ENCODE measurements around the gene SON.

The SON gene

DNA sequence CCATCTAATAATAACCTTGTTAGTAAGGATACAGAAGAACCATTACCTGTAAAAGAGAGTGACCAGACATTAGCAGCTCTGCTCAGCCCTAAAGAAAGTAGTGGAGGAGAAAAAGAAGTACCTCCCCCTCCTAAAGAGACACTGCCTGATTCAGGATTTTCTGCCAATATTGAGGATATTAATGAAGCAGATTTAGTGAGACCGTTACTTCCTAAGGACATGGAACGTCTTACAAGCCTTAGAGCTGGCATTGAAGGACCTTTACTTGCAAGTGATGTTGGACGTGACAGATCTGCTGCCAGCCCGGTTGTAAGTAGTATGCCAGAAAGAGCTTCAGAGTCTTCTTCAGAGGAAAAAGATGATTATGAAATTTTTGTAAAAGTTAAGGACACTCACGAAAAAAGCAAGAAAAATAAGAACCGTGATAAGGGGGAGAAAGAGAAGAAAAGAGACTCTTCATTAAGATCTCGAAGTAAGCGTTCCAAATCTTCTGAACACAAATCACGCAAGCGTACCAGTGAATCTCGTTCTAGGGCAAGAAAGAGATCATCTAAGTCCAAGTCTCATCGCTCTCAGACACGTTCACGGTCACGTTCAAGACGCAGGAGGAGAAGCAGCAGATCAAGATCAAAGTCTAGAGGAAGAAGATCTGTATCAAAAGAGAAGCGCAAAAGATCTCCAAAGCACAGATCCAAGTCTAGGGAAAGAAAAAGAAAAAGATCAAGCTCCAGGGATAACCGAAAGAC, 11.6 kb downstream of the SON start:
- Histone ChIP-seq H3K4me1 (ENCODE audit: control insufficient read depth, insufficient read depth, low read length, unreplicated experiment) (no peaks in the 10 kb centered on the region), H3K79me2 (ENCODE audit: control insufficient read depth, insufficient read depth, low read length, unreplicated experiment) (peaks cover 97% of the 10 kb centered on the region), H2AFZ (ENCODE audit: low read length, unreplicated experiment) (no peak overlapping the region), H3K27me3 (ENCODE audit: insufficient read depth, low read length) (no peaks in the 10 kb centered on the region), H3K36me3 (ENCODE audit: insufficient read depth, low read length) (peaks cover 91% of the 10 kb centered on the region), H3K27ac (ENCODE audit: low read depth, low read length) (no peak overlapping the region), H3K4me3 (ENCODE audit: low read depth, low read length) (no peak overlapping the region)

DNA sequence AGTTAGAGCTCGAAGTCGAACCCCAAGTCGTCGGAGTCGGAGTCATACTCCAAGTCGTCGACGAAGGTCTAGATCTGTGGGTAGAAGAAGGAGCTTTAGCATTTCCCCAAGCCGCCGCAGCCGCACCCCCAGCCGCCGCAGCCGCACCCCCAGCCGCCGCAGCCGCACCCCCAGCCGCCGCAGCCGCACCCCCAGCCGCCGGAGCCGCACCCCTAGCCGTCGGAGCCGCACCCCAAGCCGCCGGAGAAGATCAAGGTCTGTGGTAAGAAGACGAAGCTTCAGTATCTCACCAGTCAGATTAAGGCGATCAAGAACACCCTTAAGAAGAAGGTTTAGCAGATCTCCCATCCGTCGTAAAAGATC, 12.1 kb downstream of the SON start:
- no peak overlapping the region for H3K27ac ChIP-seq (ENCODE audit: low read depth, low read length)
- H3K27me3 ChIP-seq (ENCODE audit: insufficient read depth, low read length) = no peaks in the 10 kb centered on the region
- peaks cover 91% of the 10 kb centered on the region for H3K36me3 ChIP-seq (ENCODE audit: insufficient read depth, low read length)
- H3K4me1 ChIP-seq (ENCODE audit: control insufficient read depth, insufficient read depth, low read length, unreplicated experiment) = no peaks in the 10 kb centered on the region
- H2AFZ ChIP-seq (ENCODE audit: low read length, unreplicated experiment) = no peak overlapping the region
- H3K79me2 ChIP-seq (ENCODE audit: control insufficient read depth, insufficient read depth, low read length, unreplicated experiment) = peaks cover 97% of the 10 kb centered on the region
- no peak overlapping the region for H3K4me3 ChIP-seq (ENCODE audit: low read depth, low read length)

DNA sequence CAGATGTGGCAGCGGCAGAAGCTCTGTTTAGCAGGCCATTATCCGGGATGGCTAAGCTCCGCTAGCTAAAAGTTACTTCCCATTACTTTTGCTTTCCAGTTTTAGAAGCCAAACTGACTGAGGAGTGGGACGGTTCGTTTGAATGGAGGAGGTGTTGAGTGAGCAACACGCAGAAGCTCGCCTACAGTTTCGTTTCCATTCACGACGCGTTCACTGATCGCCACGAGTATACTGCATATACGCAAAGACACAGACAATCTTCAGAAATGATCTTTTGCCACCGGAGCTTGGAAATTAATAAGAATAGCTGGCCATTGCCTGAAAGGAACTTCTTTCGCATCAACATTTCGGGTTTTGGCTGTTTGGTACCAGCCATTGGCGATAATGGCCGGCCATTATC, 14.6 kb downstream of the SON start:
- Histone ChIP-seq H3K4me1 (ENCODE audit: control insufficient read depth, insufficient read depth, low read length, unreplicated experiment) (no peaks in the 10 kb centered on the region), H2AFZ (ENCODE audit: low read length, unreplicated experiment) (no peak overlapping the region), H3K27ac (ENCODE audit: low read depth, low read length) (no peak overlapping the region), H3K79me2 (ENCODE audit: control insufficient read depth, insufficient read depth, low read length, unreplicated experiment) (peaks cover 93% of the 10 kb centered on the region), H3K27me3 (ENCODE audit: insufficient read depth, low read length) (no peaks in the 10 kb centered on the region), H3K36me3 (ENCODE audit: insufficient read depth, low read length) (peaks cover 83% of the 10 kb centered on the region), H3K4me3 (ENCODE audit: low read depth, low read length) (no peak overlapping the region)

DNA sequence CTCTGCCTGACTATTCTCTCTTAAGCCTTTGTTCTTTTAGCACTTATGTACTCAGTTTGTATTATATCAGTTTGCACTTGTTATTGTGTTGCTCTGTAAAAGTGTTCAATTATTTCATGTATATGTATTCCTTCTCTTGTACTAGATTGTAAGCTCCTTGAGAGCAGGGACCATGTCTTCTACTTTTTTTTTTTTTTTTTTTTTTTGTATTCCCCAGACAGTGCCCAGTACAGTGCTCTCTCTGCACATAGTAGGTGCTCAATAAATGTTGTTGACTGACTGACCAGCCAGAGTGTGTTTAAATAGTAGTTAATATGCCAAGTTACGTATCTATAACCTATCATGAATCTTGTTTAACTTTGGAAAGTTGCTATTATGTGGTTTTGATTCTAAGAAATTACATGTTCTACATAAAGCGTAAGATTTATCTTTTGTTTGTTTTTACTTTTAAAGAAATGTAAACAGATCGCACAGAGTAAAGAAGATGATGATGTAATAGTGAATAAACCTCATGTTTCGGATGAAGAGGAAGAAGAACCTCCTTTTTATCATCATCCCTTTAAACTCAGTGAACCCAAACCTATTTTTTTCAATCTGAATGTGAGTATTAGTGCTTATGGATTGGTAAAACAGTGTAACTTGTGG, 16.1 kb downstream of the SON start:
- Histone ChIP-seq H3K27me3 (ENCODE audit: insufficient read depth, low read length) (no peaks in the 10 kb centered on the region), H3K4me1 (ENCODE audit: control insufficient read depth, insufficient read depth, low read length, unreplicated experiment) (no peaks in the 10 kb centered on the region), H3K79me2 (ENCODE audit: control insufficient read depth, insufficient read depth, low read length, unreplicated experiment) (peaks cover 88% of the 10 kb centered on the region), H2AFZ (ENCODE audit: low read length, unreplicated experiment) (no peak overlapping the region), H3K27ac (ENCODE audit: low read depth, low read length) (no peak overlapping the region), H3K4me3 (ENCODE audit: low read depth, low read length) (no peak overlapping the region), H3K36me3 (ENCODE audit: insufficient read depth, low read length) (peaks cover 73% of the 10 kb centered on the region)

DNA sequence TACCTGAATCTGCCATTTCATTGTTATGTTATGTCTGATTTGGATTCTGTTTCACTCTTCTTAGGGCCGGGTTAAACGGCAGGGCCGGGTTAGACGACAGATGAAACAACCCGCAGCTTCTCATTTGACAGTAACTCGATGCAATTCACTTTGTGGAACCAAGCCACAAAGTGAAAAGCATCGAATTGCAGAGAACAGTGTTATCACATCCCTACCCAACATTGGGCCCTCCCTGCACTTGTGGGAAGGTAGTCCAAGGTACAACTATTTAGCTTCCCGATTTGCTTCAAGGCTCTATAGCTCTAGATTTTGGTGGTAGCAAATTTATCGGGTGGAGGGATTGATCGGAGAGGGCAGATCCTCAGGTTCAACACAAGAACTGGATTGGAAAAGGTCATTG, 17.0 kb downstream of the SON start:
- no peak overlapping the region for H3K4me3 ChIP-seq (ENCODE audit: low read depth, low read length)
- H3K36me3 ChIP-seq (ENCODE audit: insufficient read depth, low read length) = peaks cover 67% of the 10 kb centered on the region
- H3K4me1 ChIP-seq (ENCODE audit: control insufficient read depth, insufficient read depth, low read length, unreplicated experiment) = no peaks in the 10 kb centered on the region
- H3K27ac ChIP-seq (ENCODE audit: low read depth, low read length) = no peak overlapping the region
- H3K79me2 ChIP-seq (ENCODE audit: control insufficient read depth, insufficient read depth, low read length, unreplicated experiment) = peaks cover 85% of the 10 kb centered on the region
- H3K27me3 ChIP-seq (ENCODE audit: insufficient read depth, low read length) = no peaks in the 10 kb centered on the region
- no peak overlapping the region for H2AFZ ChIP-seq (ENCODE audit: low read length, unreplicated experiment)

DNA sequence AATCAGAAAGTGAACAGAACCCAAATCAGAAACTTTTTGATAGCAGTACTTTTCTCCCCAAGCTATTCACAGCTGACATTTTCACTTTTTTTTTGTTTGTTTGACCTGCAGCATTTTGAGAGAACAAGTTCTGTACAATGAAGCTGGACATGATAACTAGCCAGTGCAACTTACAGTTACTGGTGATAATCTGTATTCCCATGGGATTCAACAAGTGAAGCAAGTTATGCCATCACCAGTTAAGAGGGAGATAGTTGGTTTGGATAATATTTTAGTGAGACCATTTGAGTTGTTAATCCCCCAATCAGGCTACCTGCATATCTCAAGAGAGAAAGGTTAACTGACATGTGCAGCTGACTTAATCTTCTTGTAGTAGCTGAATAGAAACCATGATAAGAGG, 18.1 kb downstream of the SON start:
- Histone ChIP-seq H3K27me3 (ENCODE audit: insufficient read depth, low read length) (no peaks in the 10 kb centered on the region), H3K4me3 (ENCODE audit: low read depth, low read length) (no peak overlapping the region), H3K79me2 (ENCODE audit: control insufficient read depth, insufficient read depth, low read length, unreplicated experiment) (peaks cover 81% of the 10 kb centered on the region), H3K36me3 (ENCODE audit: insufficient read depth, low read length) (peaks cover 61% of the 10 kb centered on the region), H3K27ac (ENCODE audit: low read depth, low read length) (no peak overlapping the region), H2AFZ (ENCODE audit: low read length, unreplicated experiment) (no peak overlapping the region), H3K4me1 (ENCODE audit: control insufficient read depth, insufficient read depth, low read length, unreplicated experiment) (no peaks in the 10 kb centered on the region)

DNA sequence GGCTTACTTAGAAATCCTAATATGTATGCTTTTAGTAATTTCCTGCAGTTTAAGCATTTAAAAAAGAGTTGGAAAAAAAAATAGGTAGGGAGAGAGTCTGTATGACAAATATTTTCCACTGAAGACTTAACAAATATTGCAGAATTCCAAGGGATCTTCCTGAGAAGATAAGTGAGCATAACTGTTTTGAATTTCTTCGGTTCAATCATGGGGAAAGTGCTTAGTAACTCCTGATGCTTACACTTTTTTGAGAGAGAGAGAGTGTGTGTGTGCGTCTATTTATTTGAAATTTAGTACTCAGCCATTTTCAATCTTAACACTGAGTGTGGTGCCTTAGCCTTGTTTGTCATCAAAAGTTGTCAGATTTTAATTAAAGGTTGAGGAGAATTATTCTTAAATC, 18.5 kb downstream of the SON start:
- Histone ChIP-seq H3K4me3 (ENCODE audit: low read depth, low read length) (no peak overlapping the region), H3K79me2 (ENCODE audit: control insufficient read depth, insufficient read depth, low read length, unreplicated experiment) (peaks cover 77% of the 10 kb centered on the region), H3K27ac (ENCODE audit: low read depth, low read length) (no peak overlapping the region), H3K27me3 (ENCODE audit: insufficient read depth, low read length) (no peaks in the 10 kb centered on the region), H3K36me3 (ENCODE audit: insufficient read depth, low read length) (peaks cover 58% of the 10 kb centered on the region), H2AFZ (ENCODE audit: low read length, unreplicated experiment) (no peak overlapping the region), H3K4me1 (ENCODE audit: control insufficient read depth, insufficient read depth, low read length, unreplicated experiment) (no peaks in the 10 kb centered on the region)

DNA sequence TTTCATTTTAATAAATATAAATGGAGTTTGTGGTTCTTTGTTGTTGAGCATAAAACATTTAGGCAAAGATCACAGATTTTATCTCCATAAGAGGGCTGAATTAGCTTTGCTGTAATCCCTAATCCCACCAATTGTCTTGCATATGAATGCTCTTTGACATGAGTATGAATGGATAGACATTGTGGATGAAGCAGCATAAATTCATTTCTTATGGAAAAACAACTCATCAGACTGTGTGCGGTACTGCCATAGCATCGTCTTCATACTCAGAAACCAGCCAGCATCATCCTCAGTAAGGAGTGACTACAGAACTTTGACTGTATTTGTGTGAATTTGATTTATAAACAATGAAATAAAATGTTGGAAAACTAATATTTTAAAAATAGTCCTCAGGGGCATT, 19.6 kb downstream of the SON start:
- no peaks in the 10 kb centered on the region for H3K4me1 ChIP-seq (ENCODE audit: control insufficient read depth, insufficient read depth, low read length, unreplicated experiment)
- H3K79me2 ChIP-seq (ENCODE audit: control insufficient read depth, insufficient read depth, low read length, unreplicated experiment) = peaks cover 68% of the 10 kb centered on the region
- H3K36me3 ChIP-seq (ENCODE audit: insufficient read depth, low read length) = peaks cover 57% of the 10 kb centered on the region
- no peak overlapping the region for H3K4me3 ChIP-seq (ENCODE audit: low read depth, low read length)
- no peak overlapping the region for H3K27ac ChIP-seq (ENCODE audit: low read depth, low read length)
- H2AFZ ChIP-seq (ENCODE audit: low read length, unreplicated experiment) = no peak overlapping the region
- H3K27me3 ChIP-seq (ENCODE audit: insufficient read depth, low read length) = no peaks in the 10 kb centered on the region

DNA sequence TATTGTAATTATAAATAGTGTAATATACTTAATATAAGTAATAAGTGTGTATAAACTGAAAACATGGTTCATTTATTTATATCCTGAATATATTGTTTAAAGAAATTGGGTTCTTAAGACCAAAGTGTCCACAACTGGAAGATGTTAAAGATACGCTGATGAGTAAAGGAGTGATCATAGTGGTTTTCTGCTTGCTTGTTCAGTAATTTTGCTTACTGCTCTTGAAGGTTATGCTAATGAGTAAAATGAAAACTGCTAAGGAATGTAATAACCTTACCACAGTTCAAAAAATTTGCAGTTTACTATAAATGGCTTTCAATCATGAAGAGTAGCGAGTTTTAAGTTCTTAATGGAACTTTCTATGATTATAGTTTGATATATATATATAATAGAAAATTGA, 23.7 kb downstream of the SON start:
- Histone ChIP-seq H3K27ac (ENCODE audit: low read depth, low read length) (no peak overlapping the region), H2AFZ (ENCODE audit: low read length, unreplicated experiment) (no peak overlapping the region), H3K27me3 (ENCODE audit: insufficient read depth, low read length) (no peaks in the 10 kb centered on the region), H3K36me3 (ENCODE audit: insufficient read depth, low read length) (peaks cover 34% of the 10 kb centered on the region), H3K79me2 (ENCODE audit: control insufficient read depth, insufficient read depth, low read length, unreplicated experiment) (peaks cover 45% of the 10 kb centered on the region), H3K4me1 (ENCODE audit: control insufficient read depth, insufficient read depth, low read length, unreplicated experiment) (no peaks in the 10 kb centered on the region), H3K4me3 (ENCODE audit: low read depth, low read length) (no peak overlapping the region)

DNA sequence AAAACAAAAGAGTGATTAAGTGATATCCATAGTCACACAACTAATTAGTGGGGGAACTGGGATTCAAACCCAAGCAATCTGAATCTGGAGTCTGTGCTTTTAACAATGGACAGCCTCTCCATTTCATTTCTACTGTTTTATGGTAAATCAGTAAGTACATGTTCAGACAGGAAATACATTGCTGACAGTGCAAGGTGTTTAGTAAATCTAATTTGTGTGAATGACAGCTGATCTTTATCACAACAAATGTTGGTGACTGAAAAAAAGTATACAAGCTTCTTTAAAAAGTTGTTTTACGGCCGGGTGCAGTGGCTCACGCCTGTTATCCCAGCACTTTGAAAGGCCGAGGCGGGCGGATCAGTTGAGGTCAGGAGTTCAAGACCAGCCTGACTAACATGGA, 25.1 kb downstream of the SON start:
- H3K4me1 ChIP-seq (ENCODE audit: control insufficient read depth, insufficient read depth, low read length, unreplicated experiment) = no peaks in the 10 kb centered on the region
- H3K36me3 ChIP-seq (ENCODE audit: insufficient read depth, low read length) = peaks cover 30% of the 10 kb centered on the region
- peaks cover 35% of the 10 kb centered on the region for H3K79me2 ChIP-seq (ENCODE audit: control insufficient read depth, insufficient read depth, low read length, unreplicated experiment)
- no peak overlapping the region for H2AFZ ChIP-seq (ENCODE audit: low read length, unreplicated experiment)
- H3K27ac ChIP-seq (ENCODE audit: low read depth, low read length) = no peak overlapping the region
- H3K27me3 ChIP-seq (ENCODE audit: insufficient read depth, low read length) = no peaks in the 10 kb centered on the region
- H3K4me3 ChIP-seq (ENCODE audit: low read depth, low read length) = no peak overlapping the region

DNA sequence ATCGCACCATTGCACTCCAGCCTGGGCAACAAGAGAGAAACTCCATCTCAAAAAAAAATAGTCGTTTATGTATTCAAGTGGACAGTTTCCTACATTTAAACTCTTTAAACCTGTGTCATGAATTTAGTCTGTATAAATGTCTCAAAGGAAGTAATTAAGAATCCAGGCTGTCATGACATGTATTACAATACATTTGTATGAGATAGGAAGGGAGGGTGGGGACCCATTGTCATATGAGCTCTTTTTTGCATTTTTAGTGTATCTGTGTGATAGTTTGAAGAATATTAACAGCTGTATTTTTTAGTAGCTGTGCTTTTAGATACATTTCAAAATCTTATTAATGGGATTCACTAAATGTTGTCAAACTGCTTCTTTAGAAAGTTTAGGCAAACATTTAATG, 25.6 kb downstream of the SON start:
- no peak overlapping the region for H3K27ac ChIP-seq (ENCODE audit: low read depth, low read length)
- no peak overlapping the region for H3K4me3 ChIP-seq (ENCODE audit: low read depth, low read length)
- H3K36me3 ChIP-seq (ENCODE audit: insufficient read depth, low read length) = peaks cover 35% of the 10 kb centered on the region
- peaks cover 33% of the 10 kb centered on the region for H3K79me2 ChIP-seq (ENCODE audit: control insufficient read depth, insufficient read depth, low read length, unreplicated experiment)
- no peak overlapping the region for H2AFZ ChIP-seq (ENCODE audit: low read length, unreplicated experiment)
- no peaks in the 10 kb centered on the region for H3K4me1 ChIP-seq (ENCODE audit: control insufficient read depth, insufficient read depth, low read length, unreplicated experiment)
- no peaks in the 10 kb centered on the region for H3K27me3 ChIP-seq (ENCODE audit: insufficient read depth, low read length)

Measured in ACC112 (cell line).